IPS-18c (cell line): ENCODE measurements around the gene DNAJB14.

Source experiments
- H3K4me3 ChIP-seq: 2 replicates; pipeline ENCODE4 v1.7.0; 2013; ENCODE audit warnings: low read depth, mild to moderate bottlenecking, low read length, moderate library complexity; ENCODE audit not compliant: insufficient read depth
- H3K9me3 ChIP-seq: one replicate; pipeline ENCODE4 v1.6.1; 2013; ENCODE audit warnings: mild to moderate bottlenecking, low read length, moderate library complexity; ENCODE audit not compliant: control insufficient read depth, insufficient read depth

DNAJB14 gene

GRCh38 chr4:99887837-99888236 lies 58.6 kb downstream of the DNAJB14 start:
- no peaks in the 10 kb centered on the region for H3K9me3 ChIP-seq
- H3K4me3 ChIP-seq: no peak overlapping the region

DNA sequence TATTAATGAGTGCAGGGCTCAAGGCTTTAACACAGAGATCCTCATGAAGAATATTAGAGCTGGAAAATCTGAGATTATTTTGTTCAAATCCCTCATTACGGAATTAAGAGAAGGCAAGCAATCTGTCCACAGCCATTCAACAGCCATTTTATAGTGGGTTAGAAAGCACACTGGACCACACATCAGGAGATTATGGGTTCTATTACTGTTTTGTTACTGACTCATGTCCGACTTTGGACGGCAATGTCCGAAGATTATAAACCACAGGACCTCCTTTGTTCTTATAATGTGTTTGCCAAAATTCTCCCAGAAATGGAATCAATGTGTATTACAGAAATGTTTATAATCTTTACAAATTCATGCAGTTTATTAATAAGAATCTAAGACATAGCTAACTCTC lies 60.3 kb downstream of the DNAJB14 start:
- Histone ChIP-seq H3K9me3 (no peaks in the 10 kb centered on the region), H3K4me3 (no peak overlapping the region)

DNA sequence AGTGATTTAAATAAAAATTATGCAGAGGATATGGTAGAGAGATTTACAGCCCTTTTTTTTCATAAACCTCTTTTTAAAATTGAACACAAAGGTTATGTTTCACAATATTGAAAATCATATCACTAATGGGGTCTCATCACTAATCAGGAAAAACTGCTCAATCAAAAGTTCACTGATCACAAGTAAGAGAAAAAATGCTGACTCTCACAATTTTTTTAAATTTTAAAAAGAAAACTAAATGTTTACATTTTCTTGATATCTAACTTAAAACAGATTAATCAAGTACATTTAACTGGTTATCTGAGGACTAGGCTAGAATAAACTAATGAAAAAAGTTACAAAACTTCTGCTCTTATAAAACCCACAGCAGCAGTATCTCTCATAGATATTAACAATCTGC lies 60.7 kb downstream of the DNAJB14 start:
- H3K4me3 ChIP-seq: no peak overlapping the region
- H3K9me3 ChIP-seq: no peaks in the 10 kb centered on the region

DNA sequence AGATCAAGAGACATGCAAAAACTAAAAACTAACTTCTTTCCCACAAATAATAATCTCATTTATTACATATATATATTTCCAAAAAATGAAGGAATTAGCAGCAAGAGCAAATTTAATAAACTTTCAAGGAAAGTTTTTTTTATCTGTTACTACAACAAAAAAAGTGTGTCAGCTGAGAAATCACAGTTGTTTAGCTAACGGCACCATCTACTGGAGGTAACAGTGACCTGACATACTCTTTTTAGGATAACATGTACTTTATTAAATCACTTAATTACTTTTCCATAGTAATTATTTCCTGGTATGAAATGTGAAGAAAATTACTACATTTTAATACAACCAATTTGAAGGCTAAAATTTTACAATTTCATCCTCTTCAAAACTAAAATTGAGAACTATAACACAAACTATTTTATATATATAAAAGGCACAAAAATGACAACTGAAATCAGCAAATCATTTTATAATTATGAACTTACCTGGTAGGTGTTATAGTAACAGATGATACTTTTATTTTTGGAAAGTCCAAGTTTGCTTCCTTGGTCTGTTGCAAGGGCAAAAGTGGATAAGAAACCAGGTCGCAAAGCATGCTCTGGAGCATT lies 61.3 kb downstream of the DNAJB14 start:
- Histone ChIP-seq H3K9me3 (no peaks in the 10 kb centered on the region), H3K4me3 (no peak overlapping the region)

DNA sequence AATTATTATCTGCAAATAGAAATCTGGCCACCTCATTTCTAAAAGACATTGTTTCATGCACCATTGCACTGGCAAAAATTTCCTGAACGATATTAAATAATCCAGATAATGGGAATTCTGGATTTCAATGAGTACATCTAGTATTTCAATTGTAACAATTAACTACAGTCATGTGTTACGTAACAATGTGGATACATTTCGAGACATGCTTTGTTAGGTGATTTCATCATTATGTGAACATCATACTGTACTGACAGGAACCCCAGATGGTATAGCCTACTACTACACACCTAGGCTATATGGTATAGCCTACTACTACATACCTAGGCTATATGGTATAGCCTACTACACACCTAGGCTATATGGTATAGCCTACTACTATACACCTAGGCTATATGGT lies 67.0 kb downstream of the DNAJB14 start:
- Histone ChIP-seq H3K4me3 (no peak overlapping the region), H3K9me3 (no peaks in the 10 kb centered on the region)

GRCh38 chr4:99878604-99879003 lies 67.8 kb downstream of the DNAJB14 start:
- Histone ChIP-seq H3K9me3 (no peaks in the 10 kb centered on the region), H3K4me3 (no peak overlapping the region)

- no peak overlapping the region for H3K4me3 ChIP-seq
Measured at GRCh38 chr4:99876946-99877345, 69.5 kb downstream of the DNAJB14 start.

DNA sequence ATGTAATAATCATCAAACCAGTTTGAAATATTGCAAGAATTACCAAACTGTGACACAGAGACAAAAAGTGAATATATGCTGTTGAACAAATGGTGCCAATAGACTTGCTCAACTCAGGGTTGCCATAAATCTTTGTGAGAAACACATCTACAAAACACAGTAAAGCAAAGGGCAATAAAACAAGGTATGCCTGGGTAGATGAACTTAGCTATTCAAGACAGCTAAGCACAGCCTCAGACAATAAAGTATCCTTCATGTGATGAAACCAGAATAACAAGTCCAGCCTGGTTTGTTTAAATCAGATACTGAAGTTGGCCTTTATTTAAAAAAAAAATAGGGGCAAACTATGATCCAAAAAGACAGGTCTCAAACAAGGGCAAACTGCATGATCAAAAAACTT lies 71.3 kb downstream of the DNAJB14 start:
- H3K9me3 ChIP-seq: no peaks in the 10 kb centered on the region
- no peak overlapping the region for H3K4me3 ChIP-seq

More at GRCh38 chr4:99876946-99877345, 69.5 kb downstream of the DNAJB14 start:
- no peaks in the 10 kb centered on the region for H3K9me3 ChIP-seq

DNA sequence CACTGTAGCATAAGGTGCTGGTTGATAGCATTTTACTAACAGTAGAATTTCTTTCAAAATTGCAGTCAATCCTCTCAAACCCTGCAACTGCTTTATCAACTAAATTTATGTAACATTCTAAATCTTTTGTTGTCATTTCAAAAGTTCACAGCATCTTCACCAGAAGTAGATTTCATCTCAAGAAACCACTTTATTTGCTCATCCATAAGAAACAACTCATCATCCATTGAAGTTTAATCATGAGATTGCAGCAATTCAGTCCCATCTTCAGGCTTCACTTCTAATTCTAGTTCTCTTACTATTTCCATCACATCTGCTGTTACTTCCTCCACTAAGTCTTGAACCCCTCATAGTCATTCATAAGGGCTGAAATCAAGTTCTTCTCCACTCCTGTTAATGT lies 73.8 kb downstream of the DNAJB14 start:
- Histone ChIP-seq H3K9me3 (no peaks in the 10 kb centered on the region), H3K4me3 (no peak overlapping the region)

DNA sequence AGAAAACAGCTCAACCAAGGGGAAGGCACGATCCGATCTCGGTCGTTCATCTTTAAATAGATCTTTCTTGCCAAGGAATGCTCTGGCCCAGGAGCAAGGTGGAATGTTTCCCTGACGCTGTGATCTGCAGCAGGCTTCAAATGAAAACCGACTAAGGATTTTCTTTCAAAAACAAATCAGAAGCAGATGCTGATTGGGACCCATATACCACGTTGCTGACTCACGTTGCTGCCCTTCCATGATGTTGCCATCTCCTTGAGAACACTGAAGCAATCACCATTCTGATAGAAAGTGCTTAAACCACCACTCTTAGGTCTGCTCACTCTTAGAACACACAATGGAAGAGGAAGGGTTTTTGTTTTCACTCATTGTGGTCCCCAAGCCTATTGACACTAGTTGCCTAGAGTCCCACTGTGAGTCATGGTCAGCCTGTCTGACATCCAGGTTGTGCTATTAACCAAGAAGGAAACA lies 78.3 kb downstream of the DNAJB14 start:
- no peak overlapping the region for H3K4me3 ChIP-seq
- H3K9me3 ChIP-seq: no peaks in the 10 kb centered on the region

- Histone ChIP-seq H3K9me3 (no peaks in the 10 kb centered on the region), H3K4me3 (no peak overlapping the region)
Measured at GRCh38 chr4:99863804-99864203, 82.6 kb downstream of the DNAJB14 start.

DNA sequence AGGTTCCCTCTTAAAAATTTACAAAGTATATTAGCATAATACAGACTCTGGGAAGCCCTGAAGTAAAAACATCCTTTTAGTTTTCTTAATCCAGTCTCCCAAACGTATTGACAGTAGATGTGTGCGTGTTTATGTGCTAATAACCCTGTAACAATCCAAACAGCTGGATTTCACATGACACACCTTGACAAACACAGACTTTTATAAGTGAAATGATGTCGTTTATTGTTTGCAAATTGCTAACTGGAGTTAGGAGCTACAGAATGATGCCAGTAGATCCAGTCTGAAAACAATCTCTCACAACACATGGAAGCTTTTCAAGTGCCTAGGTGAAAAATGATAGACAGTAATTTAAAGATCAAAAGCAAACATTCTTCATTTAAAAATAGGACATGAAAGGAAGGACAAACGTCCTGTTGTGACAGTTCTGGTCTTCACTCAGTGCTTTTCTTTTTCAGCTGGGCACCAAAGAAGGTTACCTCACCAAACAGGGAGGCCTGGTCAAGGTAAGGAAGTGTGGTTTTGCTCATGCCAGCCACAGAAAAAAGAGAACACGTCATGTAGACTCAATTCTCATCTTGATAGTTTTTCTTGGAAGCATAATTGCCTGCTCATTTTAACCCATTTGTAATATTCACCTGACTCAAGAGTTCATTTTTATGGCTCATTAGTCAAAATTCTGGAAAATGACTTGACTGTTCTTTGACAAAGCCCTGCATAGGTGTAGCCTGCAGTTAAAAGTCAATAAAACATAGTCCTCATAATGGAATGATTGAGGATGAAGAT lies 85.1 kb downstream of the DNAJB14 start:
- no peaks in the 10 kb centered on the region for H3K9me3 ChIP-seq
- H3K4me3 ChIP-seq: no peak overlapping the region

DNA sequence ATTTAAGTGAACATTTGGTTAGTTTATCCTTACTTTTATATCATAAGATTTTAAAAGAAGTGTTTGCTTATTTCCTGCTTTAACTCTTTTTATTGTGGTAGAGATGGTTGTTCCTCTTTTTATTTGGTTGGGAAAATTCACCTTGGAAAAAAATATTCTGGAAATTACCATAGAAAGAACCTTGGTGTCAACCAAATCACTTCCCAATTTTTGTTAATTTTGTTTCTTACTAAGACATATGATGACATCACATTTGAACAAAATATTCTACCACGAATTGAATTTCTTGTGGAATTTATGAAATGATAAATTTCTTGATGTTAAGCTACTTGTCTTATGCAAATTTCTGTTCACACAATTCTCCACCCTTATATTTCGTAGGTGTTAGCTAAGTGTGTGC lies 85.9 kb downstream of the DNAJB14 start:
- no peaks in the 10 kb centered on the region for H3K9me3 ChIP-seq
- H3K4me3 ChIP-seq: no peak overlapping the region

DNA sequence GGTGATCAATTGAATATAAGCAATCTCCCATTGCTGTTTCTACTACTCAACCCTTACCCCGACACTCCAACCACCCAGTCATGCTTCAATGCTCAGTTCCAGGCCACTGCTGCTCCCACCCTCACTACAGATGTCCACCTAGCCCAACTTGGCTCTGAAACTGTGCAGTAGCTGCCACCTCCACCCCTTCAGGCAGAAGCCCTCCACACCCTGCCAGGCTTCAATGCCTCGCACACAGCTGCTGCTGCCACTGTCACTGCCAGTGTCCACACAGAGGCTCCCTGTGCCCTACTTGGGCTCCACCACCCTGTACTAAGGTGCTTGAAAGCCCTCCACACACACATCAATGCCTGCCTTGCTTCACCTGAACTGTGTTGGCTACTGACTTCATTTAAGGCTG lies 86.8 kb downstream of the DNAJB14 start:
- Histone ChIP-seq H3K9me3 (no peaks in the 10 kb centered on the region), H3K4me3 (no peak overlapping the region)

DNA sequence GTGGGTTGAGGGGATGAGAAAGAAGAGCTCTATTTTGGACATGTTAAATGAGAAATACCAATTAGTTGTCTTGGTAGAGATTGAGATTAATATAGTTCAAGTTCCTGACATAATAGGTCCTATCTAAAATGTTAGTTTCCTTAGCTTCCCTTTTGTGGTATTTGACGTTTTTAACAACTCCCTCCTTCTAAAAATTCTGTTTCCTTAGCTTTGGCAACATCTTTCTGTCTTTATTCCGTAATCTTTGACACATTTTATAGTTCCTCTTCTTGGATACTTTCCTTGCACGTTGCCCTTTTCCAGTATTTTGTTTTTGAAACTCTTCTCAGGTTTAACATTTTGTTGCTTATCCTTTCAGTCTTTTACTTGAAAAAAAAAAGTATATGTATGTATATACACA lies 89.1 kb downstream of the DNAJB14 start:
- Histone ChIP-seq H3K9me3 (no peaks in the 10 kb centered on the region), H3K4me3 (no peak overlapping the region)

DNA sequence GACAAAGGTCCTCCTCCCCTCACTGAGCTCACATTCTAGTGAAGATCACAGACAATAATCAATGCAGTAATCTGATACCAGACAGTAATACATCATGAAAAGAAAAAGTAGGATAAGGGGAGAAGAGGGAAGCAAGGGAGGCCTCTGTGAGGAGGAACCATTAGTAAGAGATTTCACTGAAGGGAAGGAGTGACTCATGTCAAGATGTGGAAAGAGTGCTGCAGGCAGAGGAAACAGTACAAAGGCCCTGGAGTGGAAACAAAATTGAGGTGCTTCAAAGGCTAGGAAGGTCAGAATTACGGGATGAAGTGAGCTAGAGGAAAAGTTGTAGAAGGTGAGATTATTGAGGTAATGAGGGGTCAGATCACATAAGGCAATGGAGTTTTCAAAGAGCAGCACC lies 90.3 kb downstream of the DNAJB14 start:
- Histone ChIP-seq H3K4me3 (no peak overlapping the region), H3K9me3 (no peaks in the 10 kb centered on the region)

- Histone ChIP-seq H3K9me3 (no peaks in the 10 kb centered on the region), H3K4me3 (no peak overlapping the region)
Measured at GRCh38 chr4:99855678-99856077, 90.7 kb downstream of the DNAJB14 start.

DNA sequence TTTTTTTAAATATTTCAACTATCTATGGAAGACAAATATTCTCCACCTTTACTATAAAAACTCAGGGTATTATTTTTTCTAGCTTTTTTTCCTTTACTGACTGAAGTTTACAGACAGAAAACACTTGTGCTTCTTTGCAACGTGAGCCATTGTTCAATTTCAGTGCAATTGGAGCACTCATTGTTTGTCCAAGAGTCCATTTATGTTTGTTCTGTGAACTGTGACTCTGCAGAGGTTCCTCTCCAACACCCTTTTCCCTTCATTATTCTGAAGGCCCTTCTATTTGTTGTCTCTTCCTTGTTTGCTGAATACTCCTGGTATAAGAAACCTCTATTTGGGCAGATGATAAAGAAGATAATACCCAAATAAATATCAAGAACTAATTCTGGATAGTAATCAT lies 92.4 kb downstream of the DNAJB14 start:
- H3K4me3 ChIP-seq: no peak overlapping the region
- no peaks in the 10 kb centered on the region for H3K9me3 ChIP-seq

- Histone ChIP-seq H3K9me3 (no peaks in the 10 kb centered on the region), H3K4me3 (no peak overlapping the region)
Measured at GRCh38 chr4:99853190-99853589, 93.2 kb downstream of the DNAJB14 start.
